VCaP (cell line): Measurements from ENCODE around the gene BTBD6.

Source experiments
- H3K27ac ChIP-seq: fragments of 450-650 bp; 2 replicates; pipeline ENCODE4 v1.5.1; 2017
- CTCF ChIP-seq: fragments of 450-650 bp; conservative IDR thresholded peaks from 2 replicates; pipeline ENCODE4 v1.5.1; 2017; ENCODE audit warnings: mild to moderate bottlenecking, moderate library complexity

The BTBD6 gene

GRCh38 chr14:105219043-105219612 is 29.2 kb upstream of the BTBD6 start:
- TF ChIP-seq CTCF: no peak
- H3K27ac ChIP-seq: no peak overlapping the region

GRCh38 chr14:105219753-105220152 is 28.6 kb upstream of the BTBD6 start:
- TF ChIP-seq CTCF: no peak

GRCh38 chr14:105220699-105221597 is 27.4 kb upstream of the BTBD6 start:
- no peak for TF ChIP-seq CTCF
- peak overlapping the region; percentile 21; the same call in 1 of the 2 replicates for H3K27ac ChIP-seq

More at GRCh38 chr14:105219753-105220152, 28.6 kb upstream of the BTBD6 start:
- H3K27ac ChIP-seq: no peak overlapping the region

- H3K27ac ChIP-seq: no peak overlapping the region
Observed at GRCh38 chr14:105221598-105222178, 26.6 kb upstream of the BTBD6 start.

GRCh38 chr14:105223260-105223659 is 25.1 kb upstream of the BTBD6 start:
- peak overlapping the region; percentile 25; the same call in 1 of the 2 replicates for H3K27ac ChIP-seq
- no peak for TF ChIP-seq CTCF

More at GRCh38 chr14:105221598-105222178, 26.6 kb upstream of the BTBD6 start:
- TF ChIP-seq CTCF: no peak

- peak overlapping the region; percentile 25; the same call in 1 of the 2 replicates for H3K27ac ChIP-seq
- no peak for TF ChIP-seq CTCF
Observed at GRCh38 chr14:105223770-105224544, 24.4 kb upstream of the BTBD6 start.
